NCI-H69 (cell line): ENCODE measurements around the gene LIM2.

Experiments used
- DNase-seq: peaks from one replicate; lab custom pipeline; 2025; lab: John Stamatoyannopoulos, UW

LIM2 gene

DNA sequence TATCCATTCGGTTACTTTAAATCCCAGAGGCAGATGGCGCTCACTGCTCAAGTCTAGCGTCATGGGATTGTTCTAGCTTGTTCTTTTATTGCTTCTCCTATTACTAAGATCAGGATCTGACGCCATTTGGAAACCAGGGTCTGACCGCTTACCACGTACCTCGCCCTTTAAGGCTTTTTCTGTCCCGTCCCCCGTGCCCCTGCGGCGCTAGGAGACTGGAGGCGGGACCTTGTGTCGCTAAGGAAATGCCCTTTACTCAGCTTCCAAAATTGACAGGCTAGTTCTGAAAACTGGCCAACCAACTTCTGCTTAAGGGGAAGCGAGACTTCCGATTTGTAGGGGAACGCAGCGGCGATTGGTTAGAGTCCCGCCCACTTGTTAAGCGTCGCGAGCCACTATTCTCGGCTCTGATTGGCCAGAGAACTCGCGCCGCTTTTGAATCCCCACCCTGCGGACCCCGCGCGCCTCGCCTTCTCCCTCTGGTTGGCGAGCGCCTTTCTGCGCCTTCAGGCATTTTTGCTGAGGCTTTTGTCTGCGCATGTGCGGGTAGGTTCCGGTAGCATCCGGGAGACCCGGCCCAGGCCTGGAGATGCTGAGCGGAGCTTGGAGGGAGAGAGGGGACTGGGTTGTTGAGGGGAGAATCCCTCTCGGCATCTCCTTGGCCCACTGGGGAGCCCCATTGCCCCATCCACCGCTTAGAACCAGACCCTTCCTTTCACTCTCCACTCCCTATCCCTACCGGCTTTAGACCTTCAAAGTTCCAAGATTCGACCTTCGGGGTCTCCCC, 6.5 kb upstream of the LIM2 start:
- DNase-seq: peak; percentile 52

DNA sequence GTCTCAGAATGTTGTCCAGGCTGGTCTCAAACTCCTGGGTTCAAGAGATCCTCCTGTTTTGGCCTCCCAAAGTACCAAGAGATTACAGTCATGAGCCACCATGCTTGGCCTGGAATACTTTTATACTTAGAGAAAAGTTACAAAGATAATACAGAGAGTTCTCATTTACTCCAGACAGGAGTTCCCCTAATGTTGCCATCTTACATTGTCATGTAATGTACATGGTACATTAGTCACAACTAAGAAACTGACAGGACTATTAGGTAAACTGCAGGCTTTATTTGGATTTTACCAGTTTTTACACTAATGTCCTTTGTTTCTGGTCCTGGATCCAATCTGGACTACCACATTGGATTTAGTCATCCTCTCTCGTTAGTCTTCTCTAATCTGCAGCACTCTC, 4.9 kb upstream of the LIM2 start:
- no peak for DNase-seq

DNA sequence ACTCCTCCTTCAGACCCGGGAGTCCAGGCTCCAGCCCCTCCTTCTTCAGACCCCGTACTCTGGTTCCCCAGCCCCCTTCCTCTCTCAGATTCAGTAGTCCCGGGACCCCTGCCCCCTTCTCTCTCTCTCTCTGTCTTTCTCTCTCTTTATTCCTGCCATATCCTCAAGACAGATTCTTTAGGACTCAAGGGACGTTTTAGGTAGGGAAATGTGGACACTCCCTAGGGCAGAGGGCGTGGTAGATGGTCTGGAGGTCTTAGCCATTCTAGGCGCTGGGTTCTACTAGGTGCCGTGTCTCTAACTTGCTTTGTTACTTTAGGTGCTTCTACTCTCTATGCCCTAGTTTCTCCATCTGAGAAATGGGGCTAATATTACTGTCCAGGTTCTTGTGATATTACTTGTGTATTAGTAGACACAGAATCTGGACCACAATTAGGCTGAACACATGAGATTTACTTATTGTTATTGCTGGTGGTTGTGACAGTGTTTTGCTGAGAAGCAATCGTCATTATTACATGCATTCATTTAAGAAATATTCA, 3.4 kb upstream of the LIM2 start:
- no peak for DNase-seq

DNA sequence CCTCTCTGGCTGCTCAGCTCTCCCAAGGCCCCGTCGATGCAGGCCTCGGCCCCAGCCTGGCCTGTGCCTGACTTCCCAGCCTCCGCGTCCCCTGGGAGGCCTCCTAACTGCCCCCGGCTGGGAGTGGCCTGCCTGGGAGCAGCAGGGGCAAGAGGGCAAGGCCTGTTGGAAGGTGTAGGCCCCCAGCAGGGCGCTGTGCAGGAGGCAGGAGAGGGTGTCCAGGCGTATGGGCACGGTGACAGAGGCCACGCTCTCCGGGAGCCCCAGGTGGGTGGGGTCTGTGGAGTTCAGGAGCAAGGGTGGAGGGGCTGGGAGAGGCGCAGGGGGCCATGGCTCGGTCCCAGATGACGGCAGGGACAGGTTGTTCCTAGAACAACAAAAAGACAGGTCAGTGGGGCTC, 1.4 kb upstream of the LIM2 start:
- DNase-seq: no peak

DNA sequence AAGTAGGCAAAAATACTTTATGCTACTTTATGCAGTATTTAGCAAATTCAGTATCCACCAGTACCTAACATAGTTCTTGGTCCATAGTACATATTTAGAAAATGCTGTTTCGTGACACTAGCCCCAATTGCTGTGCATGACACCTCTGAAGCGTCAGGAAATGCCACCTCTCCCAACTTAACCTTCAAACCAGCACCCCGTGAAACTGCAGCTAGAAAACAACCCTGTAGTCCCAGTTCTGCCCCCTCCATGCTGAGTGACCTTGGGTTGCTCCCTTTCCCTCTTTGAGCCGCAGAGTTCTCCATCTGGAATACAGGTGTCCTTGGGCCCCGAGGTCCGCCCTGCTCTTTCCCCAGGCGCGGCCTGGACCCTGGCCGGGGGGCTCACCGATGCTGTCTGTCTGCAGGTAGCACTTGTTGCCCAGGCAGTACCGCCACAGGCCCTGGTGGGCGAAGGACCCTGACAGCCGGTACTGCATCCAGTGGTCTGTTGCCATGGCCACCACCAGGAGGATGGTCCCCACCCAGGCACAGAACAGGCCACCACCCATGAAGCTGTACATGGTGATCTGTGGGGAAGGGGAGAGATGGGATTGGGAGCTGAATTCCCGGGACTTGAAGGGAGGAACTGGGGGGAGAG, 773 bp downstream of the LIM2 start:
- DNase-seq: no peak

DNA sequence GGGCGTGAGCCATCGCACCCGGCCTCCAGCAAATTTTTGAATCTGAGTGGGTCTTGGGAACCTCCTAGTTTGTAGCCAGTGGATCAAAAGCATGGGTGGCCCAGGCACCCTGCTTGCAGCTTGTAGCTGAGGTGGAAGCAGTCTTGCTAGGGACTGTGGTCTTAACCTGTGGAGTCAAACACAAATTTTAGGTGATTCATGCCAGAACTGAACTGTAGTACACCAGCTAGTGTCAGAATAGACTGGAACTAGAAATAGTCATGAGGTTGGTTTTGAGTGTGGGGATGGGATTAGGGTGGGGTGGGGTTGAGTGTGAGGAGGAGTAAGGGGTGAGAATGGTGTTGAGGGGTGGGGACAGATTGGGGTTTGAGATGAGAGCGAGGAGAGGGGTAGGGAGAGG, 5.8 kb downstream of the LIM2 start:
- DNase-seq: no peak

DNA sequence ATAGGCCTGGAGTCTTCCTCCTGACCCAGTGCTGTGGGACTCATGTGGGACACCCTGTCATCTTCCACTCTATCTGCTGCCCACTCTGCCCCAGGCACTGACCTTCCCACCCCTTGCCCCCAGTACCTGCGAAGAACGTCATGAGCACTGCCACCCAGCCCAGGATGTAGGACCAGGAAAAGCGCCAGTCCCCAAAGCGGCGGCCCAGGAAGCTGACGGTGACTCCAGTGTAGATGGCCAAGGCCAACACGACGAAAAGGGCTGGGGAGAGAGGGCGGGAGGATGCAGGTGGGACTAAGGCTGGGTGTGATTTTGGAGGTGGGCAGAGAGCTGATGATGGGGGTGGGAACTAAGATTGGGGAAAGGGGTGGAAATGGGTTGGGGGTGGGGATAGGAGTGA, 7.4 kb downstream of the LIM2 start:
- DNase-seq: no peak

DNA sequence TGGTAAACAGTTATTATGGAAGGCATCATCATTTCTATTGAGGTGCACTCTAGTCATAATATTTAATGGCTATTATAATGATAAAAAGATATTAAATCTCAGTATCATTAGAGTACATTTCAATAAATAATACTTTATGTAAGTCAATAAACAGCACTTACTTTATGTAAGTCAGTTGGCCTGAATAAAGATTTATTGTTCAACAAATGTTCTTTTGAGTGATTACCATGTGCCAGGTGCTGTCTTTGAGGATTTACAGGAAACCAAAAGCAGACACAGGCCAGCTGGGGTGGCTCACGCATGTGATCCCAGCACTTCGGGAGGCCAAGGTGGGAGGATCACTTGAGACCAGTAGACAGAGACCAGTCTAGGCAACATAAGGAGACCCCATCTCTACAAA, 10.4 kb downstream of the LIM2 start:
- no peak for DNase-seq

DNA sequence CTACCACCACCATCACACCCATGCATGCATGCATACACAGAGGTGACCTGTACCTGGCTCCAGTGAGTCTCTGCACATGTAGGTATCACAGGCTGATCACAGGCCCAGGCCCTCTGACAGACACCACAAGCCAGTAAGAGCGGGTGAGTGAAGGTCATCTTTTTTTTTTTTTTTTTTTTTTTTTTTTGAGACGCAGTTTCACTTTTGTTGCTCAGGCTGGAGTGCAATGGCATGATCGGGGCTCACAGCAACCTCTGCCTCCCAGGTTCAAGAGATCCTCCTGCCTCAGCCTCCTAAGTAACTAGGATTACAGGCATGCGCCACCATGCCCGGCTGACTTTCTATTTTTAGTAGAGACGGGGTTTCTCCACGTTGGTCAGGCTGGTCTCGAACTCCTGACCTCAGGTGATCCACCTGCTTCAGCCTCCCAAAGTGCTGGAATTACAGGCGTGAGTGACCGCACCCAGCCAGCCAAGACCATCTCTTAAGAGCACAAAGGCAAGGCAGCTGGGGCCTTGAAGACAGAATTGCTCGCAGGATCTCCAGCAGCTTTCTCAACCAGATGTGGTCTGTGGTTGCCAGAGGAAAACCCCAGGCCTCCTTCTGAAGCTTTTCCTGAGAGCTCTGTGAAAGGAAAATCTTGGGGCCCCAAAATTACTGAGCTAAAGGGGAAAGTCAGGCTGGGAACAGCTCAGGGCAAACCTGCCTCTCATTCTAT, 12.1 kb downstream of the LIM2 start:
- DNase-seq: no peak

DNA sequence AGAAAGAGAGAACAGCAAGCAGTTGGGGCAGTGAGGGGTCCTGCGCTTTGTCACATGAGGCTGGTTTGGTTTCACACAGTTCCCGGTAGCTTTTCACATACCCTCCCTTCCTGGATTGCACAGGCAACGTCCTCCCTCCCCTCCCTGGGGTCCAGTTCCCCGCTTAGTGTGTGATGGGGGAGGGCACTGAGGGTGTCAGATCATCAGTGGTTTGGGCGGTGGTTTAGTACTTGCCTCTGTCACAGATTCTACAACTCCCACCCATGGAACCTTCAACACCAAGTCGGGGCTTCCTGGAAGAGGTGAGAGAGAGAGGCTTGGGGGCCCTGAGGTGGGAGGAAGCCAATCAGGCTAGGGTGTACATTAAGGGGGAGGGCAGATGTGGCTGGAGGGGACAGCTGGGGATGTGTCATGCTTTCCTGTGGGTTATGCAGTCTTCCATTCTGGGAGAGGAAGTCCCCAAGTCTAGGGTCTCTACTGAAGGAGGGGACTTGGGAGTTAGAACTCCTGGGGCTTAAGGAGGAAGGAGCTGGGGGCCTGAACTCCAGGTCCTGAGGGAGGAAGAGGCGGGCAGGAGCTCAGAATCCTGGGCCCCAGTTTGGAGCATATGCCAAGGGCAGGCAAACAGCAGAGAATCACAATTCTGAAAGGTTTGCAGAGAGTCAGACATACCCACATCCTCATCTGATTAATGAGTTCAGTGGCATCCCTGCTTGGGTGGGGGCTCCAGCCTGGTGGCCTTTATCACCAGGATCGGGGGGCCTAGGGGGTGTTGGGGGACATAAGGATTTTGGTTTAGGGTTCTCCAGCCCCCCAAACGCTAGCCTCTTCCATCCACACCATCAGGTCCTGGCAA, 14.9 kb downstream of the LIM2 start, which contains the start of gene NKG7:
NKG7 (minus strand) TSS at position 6 of the 856 bp plus-strand sequence. CDS start 119 bp downstream, outside the sequence.
- DNase-seq: no peak

DNA sequence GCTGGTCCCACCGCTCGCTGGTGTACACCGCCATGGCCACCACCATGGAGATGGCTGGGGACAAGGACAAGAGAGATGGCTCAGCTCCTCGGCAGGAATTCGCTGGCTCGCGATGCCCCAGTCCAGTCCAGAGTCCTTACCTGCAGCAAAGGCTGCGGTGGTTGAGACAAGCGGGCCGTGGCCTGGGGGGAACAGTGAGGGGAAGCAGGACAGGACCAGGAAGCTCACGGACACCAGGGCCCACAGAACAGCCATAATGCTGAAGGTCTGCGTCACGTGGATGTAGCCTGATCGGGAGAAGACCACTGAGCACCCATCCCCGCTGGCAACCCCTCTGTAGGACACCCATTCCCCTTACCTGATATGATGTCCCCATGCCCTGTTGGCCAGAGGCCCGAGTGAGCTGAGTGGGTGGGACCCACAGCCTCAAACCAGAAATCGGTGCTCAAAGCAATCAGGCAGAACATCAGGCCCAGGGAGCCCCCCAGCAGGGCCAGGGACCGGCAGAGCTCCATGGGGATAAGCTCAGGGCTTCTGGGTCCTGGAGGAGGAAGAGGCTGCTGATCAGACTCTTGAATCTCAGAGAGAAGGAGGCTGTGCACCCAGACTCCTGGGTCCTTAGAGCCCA, 15.6 kb downstream of the LIM2 start:
- no peak for DNase-seq

DNA sequence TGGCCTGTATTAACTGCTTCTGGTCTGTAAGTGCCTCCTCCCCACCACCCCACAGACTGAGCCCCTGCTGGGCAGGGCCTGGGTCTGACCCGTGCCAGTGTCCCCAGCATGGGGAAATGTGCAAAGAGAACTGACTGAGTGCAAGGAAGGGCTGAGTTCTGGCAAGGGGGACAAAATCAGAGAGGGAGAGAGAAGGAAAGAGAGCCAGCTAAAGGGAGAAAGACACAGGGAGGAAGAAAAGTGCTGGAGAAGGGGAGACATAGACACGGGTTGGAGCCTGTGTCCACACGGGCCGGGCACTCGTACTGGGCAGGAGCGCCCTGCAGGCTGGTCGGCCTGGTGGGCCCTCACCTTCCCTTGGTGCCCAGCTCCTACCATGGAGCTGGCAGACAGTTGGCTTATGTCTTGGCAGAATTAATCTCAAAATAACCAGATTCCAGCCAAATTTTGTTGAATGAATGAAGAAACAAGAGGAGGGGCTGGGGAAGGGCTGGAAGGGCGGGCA, 16.5 kb downstream of the LIM2 start:
- no peak for DNase-seq

DNA sequence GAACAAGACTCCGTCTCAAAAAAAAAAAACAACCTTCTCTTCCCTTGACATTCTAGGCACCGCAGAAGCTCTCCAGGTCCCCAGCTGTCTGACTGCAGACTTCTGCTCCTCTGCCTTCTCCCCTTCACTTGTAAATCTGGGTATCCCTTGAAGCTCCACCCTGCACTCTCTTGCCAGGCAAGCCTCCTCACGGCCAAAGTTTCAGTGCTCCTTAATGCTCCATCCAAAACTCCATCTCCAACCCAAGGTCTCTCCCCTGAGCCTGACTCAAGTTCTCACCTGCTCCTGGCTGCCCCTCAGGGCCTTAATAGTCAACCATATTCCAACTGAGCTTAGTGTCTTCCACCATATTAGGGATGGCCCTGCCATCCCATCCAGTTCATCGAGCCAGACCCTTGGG, 17.5 kb downstream of the LIM2 start:
- no peak for DNase-seq

DNA sequence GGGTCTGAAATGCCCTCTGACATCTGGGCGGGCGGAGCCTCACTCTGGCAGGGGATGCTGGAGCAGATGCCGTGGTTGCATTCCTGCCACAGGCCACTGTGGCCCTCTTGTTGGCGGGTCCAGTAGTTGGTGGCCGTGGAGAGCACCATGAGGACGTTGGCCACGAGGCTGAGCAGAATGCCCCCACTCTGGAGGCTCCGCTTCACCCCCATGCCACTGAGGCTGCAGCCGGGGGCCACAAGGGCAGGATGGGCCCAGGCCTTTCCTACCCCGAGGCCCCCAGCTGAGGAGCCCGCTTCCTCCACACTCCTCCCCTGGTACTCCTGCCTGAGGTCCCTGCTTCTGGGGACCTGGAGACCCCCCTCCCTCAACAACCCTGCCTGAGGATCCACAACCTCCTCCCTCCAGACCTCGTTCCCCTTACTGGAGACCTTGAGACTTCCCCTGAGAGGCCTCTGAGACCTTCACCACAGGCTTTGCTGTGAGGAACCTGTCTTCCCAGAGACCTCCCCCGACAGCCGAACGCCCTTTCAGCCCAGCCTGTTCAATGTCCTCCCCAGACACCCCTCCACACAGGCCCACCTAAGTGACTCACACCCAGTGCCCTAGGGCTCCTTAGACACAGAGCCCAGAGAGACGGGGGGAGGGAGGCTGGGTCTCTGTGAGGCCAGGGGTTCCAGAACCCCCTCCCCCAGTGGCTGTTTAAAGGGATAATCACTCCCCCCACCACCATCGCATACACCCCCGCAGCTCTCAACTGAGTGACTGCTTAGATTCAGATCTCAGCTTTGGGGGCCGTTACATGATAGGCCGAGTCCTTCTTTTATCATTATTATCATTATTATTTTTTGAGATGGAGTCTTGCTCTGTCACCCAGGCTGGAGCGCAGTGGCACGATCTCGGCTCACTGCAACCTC, 19.1 kb downstream of the LIM2 start, which contains the start of gene CLDND2:
CLDND2 (minus strand) TSS at position 638 of the 917 bp plus-strand sequence; CDS start at position 212, 426 bp downstream.
- no peak for DNase-seq

DNA sequence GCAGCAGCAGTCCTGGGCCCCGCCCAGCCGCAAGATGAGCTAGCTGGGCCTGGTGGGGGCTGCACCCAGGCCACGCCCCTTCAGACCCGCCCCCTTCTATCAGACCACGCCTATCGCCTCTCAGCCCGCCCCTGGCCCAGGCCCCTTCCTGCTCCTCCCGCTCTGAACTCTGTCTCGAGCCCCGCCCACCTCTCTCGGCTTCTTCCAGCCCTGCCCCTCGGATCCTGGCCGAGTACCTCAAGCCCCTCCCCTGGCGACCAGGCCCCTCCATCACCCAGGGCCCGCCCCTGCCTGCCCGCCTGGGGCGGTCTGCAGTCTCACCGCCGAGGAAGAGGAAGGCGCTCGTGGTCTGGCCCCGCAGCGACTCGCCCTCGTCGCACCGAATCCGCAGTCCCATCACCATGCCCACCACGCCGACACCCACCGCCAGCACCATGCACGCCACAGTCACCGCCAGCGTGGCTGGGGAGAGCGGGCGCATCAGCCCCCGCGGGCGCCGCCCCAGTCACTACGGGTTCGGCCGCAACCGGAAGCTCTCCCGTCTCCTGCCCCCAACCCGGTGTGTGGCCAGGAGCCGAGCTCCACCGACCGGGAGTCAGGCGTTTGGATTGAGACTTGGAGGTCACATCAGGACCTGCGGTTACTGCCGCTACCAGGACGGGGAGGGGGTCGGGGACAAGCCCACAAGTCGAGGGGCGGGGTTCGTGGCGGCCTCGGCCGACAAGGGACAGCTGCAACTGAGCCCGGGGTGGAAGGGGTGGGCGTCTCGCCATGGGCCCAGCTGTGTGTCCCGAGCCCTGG, 20.0 kb downstream of the LIM2 start:
- peak; percentile 49 for DNase-seq

DNA sequence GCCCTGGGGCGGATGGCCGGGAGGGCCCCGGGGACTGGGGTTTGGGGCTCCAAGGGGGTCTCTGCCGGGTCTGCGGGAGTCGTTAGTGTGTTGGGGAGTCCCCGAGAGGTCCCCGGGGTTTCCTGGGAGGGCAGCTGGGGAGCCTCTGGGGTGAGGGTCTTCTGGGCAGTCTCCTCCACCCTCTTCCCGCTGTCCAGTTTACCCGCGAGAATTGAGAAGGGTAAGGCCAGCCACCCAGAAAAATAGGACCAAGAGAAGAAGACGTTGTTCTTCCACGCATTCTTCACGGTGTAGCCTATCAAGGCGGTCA, 20.6 kb downstream of the LIM2 start:
- no peak for DNase-seq

DNA sequence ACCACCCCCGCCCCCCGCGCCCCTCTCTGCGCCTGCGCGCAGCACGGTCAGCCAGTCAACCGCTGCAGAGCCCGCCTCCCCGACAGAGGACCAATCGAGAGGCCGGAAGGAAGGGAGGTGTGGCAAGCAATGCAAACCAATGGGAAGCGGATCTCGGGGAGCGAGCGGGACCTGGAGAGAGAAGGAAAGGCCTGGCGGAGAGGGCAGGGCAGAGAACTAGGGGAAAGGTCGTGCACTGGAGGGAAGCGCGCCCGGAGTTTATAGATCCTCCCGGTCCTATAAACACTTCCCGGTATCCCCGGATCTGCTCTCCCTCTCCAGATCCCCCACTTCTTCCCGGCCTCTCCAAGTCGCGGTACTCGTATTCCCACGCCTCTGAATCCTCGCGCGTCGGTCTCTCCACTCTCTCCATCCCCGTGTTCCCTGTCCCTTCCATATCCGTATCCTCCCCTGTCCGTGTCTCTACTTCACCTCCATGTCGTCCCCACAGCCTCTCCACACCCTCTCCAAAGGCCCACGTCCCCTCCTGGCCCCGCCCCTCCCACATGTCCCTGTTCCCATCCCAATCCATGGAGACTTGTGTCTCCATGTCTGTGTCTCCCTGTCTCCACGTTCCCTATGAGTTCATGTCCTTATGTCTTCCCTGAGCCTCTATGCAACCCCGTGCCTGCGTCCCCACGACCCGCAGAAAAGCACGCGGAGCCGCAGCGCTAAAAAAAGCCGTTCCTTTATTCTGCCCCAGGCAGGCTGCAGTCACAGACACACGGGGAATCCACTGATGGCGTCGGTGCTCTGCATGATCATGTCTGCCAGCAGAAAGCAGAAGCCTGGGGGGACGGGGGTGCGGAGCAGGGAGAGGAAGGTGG, 21.2 kb downstream of the LIM2 start:
- DNase-seq: peak; percentile 66

DNA sequence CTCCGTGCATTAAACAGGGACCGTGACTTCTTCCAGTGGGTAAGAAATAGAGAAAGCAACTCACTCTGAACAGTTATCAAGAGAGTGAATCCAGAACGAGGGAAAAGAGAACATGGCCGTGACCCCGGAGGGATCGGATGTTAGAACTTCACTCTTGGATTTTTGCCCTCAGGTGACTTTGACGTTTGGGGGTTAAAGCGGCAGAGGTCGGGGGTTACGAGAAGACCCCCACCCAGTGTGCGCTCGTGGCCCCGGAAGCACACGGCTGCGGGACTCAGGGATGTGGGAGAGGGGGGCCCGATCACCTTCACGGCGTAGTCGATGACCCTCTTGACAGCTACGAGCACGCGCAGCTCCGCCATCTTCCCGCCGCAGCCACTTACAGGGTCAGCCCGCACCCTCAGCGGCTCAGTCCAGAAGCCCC, 21.8 kb downstream of the LIM2 start, which contains the start of gene ETFB:
ETFB (minus strand) TSS at position 424 of the 424 bp plus-strand sequence; CDS start at position 362, 62 bp downstream.
- DNase-seq: no peak
